GM21576 (cell line): Measurements from ENCODE around the gene CDC26.
"Not testable (repeated sequence)": the region's sequence is repeated elsewhere in the genome, so short reads cannot be mapped to it uniquely, and the experiment has no call there.

ENCODE experiments used
- ATAC-seq: cut with Tn5 transposase; IDR thresholded peaks from one replicate; pipeline ENCODE4 v1.9.1; 2021; ENCODE audit warnings: mild to moderate bottlenecking, moderate library complexity; ENCODE audit not compliant: unreplicated experiment

CDC26 gene

DNA sequence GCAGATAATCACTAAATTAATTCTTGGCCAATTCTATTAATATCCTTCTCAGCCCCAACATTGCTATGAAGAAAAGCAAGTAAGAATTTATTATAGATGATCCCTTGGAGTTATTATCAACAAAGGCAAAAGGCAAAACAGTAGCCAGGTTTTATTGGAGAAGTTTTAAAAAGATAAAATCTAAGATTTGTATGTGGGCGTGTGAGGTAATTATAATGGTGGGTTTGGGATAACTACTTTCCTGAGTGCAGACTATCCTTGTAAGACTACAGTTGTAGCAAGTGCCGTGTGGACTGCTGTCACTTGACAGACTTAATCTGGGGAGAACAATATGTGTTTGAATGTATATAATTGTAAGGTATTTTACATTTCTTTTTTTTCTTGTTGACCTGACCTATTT, 30.8 kb downstream of the CDC26 start:
- no peak for ATAC-seq

DNA sequence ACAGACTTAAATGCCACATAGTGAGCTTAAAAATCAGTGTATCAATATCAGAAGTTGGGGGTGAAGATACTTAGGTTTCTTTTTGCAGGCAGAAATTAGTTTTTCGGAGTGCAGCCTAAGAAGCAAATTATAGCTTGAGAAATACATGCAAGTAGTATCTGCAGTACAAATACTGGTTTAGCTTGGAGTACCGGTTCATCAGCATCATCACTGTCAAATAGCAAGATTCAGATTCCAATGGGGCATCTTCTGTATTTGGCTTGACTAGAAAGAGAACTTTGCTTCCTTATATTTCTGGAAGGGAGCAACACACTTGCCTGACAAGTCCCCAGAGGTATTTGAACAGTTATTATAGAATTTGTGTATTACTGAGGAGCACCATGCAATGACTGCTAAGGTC, 34.2 kb downstream of the CDC26 start:
- no peak for ATAC-seq

DNA sequence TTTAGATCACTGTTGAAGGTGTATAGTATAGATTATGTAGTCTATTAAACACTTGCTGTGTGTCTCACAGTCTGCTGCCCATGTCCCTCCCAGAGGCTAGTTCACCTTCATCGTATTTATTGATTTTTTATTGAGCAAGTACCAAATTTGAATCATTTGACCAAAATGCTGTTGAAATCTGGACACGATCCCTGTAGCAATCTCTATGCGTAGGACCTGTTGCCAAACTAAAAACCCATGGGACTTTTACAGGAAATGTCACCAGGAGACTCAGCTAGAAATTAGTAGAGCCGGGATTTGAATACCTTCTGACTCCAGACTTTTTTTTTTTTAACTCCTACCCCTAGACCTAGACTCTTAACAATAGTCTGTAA, 36.5 kb downstream of the CDC26 start:
- ATAC-seq, result no peak

DNA sequence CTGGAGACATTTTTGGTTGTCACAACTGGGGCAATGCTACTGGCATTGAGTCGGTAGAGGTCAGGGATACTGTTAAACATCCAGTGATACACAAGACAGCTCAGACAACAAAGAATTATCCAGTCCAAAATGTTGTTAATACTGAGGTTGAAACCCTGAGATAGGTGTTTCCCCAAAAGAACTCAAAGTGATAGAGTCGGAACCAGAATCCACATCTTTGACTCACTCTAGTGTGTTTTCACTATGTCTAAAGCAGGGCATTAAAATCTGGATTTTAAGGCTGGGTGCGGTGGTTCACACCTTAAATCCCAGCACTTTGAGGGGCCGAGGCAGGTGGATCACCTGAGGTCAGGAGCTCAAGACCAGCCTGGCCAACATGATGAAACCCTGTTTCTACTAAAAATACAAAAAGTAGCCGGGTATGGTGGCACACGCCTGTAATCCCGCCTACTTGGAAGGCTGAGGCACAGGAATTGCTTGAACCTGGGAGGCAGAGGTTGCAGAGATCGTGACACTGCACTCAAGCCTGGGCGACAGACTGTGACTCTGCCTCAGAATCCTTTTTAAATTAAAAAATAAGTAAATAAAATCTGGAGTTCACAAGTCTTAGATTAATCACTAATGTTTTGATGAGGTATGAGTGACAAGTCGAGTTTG, 37.0 kb downstream of the CDC26 start:
- ATAC-seq, result no peak

DNA sequence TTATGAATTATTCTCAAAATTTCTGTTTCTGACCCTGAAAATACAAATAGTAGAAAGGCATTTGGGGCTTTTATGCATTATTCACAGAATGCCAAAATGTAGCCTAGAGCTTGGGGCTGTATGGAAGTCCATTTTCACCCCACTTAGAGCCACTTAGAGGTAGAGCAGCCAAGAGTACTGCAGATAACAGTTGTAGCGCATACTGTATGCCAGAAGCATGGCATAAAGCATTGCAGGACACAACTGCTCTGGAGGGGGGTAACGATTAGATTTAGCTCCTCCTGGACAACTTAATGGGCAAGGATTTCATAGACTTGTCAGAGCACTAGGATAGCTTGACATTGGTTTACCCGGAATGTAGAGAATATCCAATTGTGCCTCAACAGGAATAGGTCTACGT, 38.3 kb downstream of the CDC26 start:
- no peak for ATAC-seq

DNA sequence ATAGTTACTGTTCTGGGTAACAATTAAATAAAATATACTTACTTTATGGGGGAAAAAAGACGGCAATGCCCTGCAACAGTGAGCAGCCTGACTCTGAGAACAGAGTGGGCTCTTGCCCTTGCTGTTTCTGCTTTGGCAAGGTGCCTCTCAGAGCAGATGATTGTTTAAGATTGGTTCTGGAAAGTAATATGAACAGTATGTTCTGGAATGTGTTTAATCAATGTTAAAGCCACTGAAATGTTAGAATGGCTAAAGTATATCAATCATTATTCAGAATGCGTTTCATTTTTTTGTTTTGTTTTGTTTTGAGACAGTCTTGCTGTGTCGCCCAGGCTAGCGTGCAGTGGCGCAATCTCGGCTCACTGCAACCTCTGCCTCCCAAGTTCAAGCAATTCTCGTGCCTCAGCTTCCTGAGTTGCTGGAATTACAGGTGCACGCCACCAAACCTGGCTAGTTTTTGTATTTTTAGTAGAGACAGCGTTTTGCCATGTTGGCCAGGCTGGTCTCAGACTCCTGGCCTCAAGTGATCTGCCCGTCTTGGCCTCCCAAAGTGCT, 39.6 kb downstream of the CDC26 start:
- ATAC-seq, result not testable (repeated sequence)

DNA sequence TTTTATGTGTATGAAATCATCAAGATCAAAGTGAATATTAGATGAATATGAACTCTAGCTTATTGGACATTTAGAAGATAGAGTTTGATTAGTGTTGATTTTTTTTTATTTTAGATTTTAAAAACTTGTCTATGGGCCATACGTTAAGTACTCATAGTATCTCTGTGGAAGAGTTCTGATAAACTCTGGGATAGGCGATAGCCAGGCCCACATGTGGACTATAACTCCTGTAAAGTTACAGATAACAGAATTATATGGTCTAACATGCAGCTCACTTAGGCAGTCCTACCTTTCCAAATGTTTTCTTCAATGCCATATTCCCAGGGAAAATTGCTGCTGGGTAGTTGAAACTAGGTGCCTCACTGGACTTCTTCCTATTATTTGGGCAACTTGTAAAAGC, 43.7 kb downstream of the CDC26 start:
- ATAC-seq, result no peak

DNA sequence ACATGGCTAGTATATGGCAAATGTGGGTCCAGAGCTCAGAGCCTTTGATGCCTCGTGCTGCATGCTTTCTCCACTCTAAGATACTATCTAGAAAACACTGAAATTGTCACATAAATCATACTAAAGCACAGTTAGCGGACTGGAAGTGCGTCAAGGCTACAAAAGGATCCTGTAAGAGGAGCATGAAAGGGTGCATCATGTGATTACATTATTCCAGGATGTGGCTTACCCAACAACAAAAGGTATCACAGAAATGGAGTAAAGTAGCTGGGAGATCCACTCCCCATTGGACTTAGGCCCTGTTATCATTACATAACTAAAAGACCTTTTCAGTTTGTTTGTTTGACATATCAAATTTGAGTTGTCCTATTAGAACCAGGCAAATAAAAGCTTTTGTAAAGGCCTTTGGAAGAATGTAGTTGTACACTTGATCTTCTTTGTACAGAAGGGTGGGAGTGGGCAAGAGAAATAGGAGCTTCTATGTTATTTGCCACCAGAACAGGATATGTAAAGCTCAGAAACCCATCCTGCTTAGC, 47.2 kb downstream of the CDC26 start:
- no peak for ATAC-seq

DNA sequence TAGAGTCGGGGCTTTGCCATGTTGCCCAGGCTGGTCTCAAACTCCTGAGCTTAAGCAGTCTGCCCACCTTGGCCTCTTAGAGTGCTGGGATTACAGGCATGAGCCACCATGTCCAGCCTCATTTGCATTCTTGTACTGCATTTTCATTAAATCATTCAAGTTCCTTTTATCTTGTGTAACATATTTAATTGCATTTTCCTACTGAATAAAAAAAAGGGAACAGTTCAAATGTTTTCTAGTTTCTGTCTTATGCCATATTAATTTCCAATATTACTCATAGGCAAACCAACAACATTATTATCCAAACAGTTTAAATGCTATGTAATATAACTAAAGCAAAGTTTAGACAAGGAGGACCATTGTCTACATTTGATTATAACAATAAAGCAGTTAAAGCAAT, 47.9 kb downstream of the CDC26 start:
- ATAC-seq, result no peak

DNA sequence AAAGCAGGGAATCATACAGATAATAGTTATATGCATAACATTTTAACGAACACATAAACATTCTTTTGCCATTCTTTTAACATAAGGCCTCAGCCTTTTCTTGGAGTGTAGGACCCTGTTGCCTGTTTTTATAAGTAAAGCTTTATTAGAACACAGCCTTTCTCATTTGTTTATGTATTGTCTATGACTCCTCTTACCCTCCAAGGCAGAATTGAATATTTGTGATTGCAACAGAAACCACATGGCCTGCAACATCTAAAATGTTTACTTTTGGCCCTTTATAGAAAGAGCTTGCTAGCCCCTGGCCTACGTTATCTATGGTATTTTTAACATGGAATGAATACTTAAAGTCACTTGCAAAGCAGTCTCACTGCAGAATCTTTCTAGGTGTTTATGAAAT, 51.4 kb downstream of the CDC26 start:
- ATAC-seq, result no peak

DNA sequence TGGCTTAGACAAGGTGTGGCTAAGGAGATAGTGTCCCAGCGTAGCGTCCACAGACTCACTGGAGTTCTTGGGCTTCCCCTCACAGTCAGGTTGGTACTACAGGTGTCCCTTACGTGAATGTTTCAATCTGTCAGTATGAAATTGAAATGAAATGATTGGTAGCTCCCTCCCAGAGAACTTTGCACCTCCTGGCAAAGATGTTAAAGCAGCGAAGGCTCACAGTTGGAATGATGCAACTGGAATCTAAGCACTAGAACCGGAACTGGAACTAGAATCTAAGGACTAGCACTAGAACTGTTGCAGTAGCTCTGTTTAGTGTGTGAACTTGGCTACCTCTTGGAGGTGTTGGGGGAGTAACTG, 52.9 kb downstream of the CDC26 start:
- no peak for ATAC-seq

DNA sequence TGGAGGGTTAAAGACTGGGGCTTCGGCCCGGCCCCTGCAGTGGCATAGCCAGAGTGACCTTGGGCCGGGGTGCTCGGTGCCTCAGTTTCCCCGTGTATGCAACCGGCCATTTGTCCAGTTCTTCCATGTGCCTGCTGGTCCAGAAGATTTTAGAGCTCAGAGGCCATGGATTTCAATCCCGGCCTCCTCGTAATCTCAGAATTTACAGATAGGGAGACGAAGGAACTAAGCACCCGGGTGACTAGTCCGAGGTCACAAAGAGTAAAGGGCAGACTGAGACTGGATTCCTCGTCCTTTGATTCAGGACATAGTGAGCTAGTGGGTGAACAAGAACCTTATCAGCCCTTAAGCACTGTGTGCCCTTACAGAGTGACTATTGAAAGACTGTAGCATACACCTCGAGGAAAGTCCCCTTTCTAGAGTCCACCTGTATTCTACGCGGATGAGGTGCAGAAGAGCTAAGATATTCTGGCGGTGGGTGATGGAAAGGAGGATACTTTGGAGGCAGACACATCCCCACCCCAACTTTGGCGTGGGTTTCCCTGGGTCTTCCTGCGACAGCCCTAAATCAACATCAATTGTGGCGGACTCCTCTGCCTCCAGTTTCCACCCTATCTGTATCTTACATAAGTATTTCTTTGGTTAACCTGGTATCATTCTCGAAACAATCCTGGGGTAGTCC, 53.4 kb downstream of the CDC26 start:
- ATAC-seq, result no peak

DNA sequence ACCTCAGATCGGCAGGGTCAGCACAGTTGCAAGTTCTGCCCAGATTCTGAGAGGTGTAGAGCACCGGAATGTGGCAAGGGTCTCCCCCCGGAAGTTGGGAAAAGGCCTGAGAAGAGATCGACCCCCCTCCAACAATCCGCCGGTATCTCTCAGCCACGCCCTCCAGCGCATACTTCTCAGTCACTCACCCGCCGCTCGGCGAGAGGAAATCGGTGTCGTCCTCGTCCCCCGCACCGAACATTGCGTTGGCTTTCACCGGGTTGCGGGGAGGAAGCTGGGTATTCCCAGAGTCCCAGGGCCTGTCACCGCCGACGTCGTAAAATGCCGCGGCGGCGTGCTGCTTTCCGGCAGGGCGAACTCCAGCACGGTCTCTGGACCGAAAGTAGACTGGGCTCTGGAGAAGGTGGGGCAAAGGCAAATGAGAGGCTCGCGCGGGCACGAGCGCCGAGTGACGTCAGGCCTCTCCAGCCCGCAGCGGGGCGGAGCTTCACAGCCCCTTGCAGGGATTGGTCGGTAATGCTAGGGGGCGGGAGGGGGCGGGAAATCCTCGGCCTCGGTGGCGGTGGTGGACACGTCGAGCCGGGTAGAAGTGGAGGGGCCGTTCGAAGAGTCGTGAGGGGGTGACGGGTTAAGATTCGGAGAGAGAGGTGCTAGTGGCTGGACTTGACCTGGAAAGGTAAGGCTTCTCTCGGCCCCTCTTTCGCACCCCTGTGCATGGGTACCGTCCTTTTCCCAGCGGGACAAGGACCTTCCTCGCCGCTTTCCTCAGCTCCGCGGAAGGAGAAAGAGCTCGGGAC, 54.2 kb downstream of the CDC26 start, which contains the start of the genes FKBP15 and SLC31A1:
Gene FKBP15 (minus strand): TSS at position 275 of the 797 bp plus-strand sequence. CDS start 34 bp downstream, at position 241.
Gene SLC31A1 (plus strand): TSS at position 542 of the 797 bp plus-strand sequence. CDS start 34,605 bp downstream, outside the sequence.
- ATAC-seq, result peak; percentile 84

DNA sequence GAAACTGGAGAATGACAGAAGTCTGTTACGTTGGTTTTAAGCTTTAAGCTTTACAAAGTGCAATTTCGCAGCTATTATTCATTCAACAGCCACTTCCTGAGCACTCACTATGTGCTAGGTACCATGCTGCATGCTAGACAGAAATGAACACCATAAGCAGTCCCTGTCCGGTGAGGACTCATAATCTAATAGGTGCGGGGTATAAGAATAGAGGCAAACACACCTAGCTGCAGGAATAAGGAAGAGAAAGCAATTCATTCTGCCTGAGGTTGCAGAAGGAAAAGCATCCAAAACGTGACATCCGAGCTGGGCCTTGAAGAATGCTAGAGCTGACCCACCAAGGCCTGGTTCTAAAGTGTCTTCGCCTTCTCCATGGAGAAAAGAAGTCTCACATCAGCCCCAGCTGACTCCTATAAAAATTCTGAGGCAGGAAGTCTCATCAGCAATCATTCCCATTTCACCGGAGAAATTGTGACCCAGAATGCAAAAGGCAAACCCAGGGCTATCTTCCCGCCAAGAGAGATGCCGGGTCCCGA, 54.8 kb downstream of the CDC26 start:
- no peak for ATAC-seq

DNA sequence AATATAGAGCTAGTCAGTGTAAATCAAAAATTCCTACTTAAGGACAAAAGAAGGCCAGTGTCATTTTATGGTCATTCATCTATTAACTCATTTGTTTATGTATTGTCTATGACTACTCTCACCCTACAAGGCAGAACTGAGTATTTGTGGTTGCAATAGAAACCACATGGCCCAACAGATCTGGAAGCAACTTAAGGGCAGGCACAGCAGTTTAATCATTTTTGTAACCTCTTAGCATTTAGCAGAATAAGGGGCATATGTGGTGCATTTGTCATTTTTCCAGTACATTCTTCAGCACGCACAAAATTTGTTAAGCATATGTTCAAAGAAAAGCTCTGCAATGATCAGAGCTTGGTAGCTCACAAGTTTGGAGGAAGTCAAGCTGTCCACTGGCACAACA, 55.4 kb downstream of the CDC26 start:
- peak; percentile 58 for ATAC-seq

DNA sequence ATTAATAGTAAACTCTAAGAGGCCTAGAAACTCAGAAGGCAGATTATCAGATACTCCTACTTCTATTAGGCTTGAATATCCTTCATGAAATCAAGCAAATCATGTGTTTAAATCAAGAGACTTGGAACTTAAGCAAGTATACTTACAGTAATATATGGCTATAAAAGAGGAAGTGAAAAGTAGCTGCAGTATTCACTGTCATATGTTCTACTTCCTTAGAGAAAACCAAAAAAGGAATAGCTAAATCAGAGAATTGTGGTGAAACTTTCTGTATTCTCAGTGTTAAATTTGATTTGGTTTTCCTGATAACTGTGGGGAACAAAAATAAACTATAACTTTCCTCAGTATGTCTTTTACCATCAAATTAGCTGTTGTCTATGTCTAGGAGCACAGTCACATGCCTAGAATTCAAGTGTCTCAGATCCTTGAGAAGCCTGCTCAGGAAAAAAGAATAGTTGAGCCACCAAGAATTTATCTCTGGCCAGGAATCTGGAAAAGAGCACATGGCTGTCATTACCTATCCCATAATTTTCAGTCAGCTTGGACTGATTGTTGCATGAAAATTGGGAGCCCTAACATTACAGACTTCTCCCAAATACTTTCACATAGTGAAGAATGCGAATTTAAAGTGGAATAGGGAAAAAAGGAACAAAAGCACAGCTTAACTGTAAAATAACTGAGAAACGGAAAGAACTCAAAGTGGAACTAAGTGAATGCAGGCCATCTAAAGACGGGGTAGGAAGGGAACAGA, 56.0 kb downstream of the CDC26 start:
- peak; percentile 36 for ATAC-seq
